Stimulated activated effector memory CD8-positive, alpha-beta T cell treated with anti-CD3 and anti-CD28 coated beads, Interleukin-12 subunit alpha, Interleukin-12 subunit beta, amount 100 ng/mL, for 72 hours (primary cell): ENCODE data around the gene CIAO2B.
"Not testable (repeated sequence)": the region's sequence is repeated elsewhere in the genome, so short reads cannot be mapped to it uniquely, and the experiment has no call there.

Source experiments
- ATAC-seq: fragments of 150-1000 bp; cut with Tn5 transposase; 2 replicates; pipeline ENCODE4 v1.10.0; 2021
- DNase-seq, 2 donors: peaks; one replicate each; pipeline ENCODE4 v3.0.0; 2021 to 2022; ENCODE audit warnings: low spot score in 2 of 2
- H3K27ac Mint-ChIP-seq: one replicate; pipeline ENCODE4 v1.8.0; 2022; ENCODE audit warnings: mild to moderate bottlenecking, mixed read lengths
- H3K36me3 Mint-ChIP-seq: one replicate; pipeline ENCODE4 v1.8.0; 2022; ENCODE audit warnings: mild to moderate bottlenecking, mixed read lengths
- H3K4me1 Mint-ChIP-seq: one replicate; pipeline ENCODE4 v1.8.0; 2022; ENCODE audit warnings: mixed read lengths
- H3K4me3 Mint-ChIP-seq: one replicate; pipeline ENCODE4 v1.8.0; 2022; ENCODE audit warnings: mild to moderate bottlenecking, mixed read lengths
- H3K9me3 Mint-ChIP-seq: one replicate; pipeline ENCODE4 v1.8.0; 2022; ENCODE audit warnings: mixed read lengths

CIAO2B gene

GRCh38 chr16:66934138-66934838 lies at the start of gene CIAO2B:
Gene CIAO2B, minus strand, starts transcription at chr16:66934402. Its CDS starts 38 bp downstream, at chr16:66934364.
- Mint-ChIP-seq H3K36me3 (peaks cover 68% of the 10 kb centered on the region), H3K4me1 (peaks cover 61% of the 10 kb centered on the region), H3K27ac (peak within 1 kb of the TSS; percentile 99), H3K9me3 (no peaks in the 10 kb centered on the region), H3K4me3 (peak within 1 kb of the TSS; percentile 99)
- ATAC-seq (peak; percentile 89), DNase-seq (peak; percentile 86 to 95)

GRCh38 chr16:66983033-66983432 lies 48.8 kb upstream of the CIAO2B start:
- Mint-ChIP-seq H3K27ac (peak overlapping the region; percentile 99), H3K4me1 (peaks cover 67% of the 10 kb centered on the region), H3K36me3 (peaks cover 27% of the 10 kb centered on the region), H3K4me3 (no peak overlapping the region), H3K9me3 (no peaks in the 10 kb centered on the region)
- ATAC-seq: no peak
- no peak for DNase-seq

GRCh38 chr16:66979011-66979717 lies 45.0 kb upstream of the CIAO2B start:
- DNase-seq: no peak
- peak overlapping the region; percentile 74 for H3K27ac Mint-ChIP-seq
- ATAC-seq: no peak
- peaks cover 29% of the 10 kb centered on the region for H3K36me3 Mint-ChIP-seq
- no peak overlapping the region for H3K4me3 Mint-ChIP-seq
- peaks cover 67% of the 10 kb centered on the region for H3K4me1 Mint-ChIP-seq
- no peaks in the 10 kb centered on the region for H3K9me3 Mint-ChIP-seq

- DNase-seq (peak; percentile 91 to 96), ATAC-seq (peak; percentile 97)
- Mint-ChIP-seq H3K4me3 (peak overlapping the region; percentile 70), H3K27ac (peak overlapping the region; percentile 15), H3K9me3 (no peaks in the 10 kb centered on the region), H3K4me1 (peaks cover 60% of the 10 kb centered on the region), H3K36me3 (peaks cover 25% of the 10 kb centered on the region)
These were observed 43.3 kb upstream of the CIAO2B start for GRCh38 chr16:66977341-66978113.

- Mint-ChIP-seq H3K4me1 (peaks cover 53% of the 10 kb centered on the region), H3K36me3 (peaks cover 25% of the 10 kb centered on the region), H3K4me3 (peak overlapping the region; percentile 70), H3K9me3 (no peaks in the 10 kb centered on the region), H3K27ac (no peak overlapping the region)
- no peak for ATAC-seq
- no peak for DNase-seq
These were observed 42.5 kb upstream of the CIAO2B start for GRCh38 chr16:66976746-66977145.

GRCh38 chr16:66975302-66975893 lies 41.2 kb upstream of the CIAO2B start:
- Mint-ChIP-seq H3K4me1 (peaks cover 44% of the 10 kb centered on the region), H3K9me3 (no peaks in the 10 kb centered on the region), H3K36me3 (peaks cover 15% of the 10 kb centered on the region), H3K27ac (peak overlapping the region; percentile 30), H3K4me3 (peak overlapping the region; percentile 70)
- ATAC-seq (no peak), DNase-seq (no peak)

GRCh38 chr16:66974932-66975246 lies 40.7 kb upstream of the CIAO2B start:
- Mint-ChIP-seq H3K27ac (peak overlapping the region; percentile 30), H3K36me3 (peaks cover 14% of the 10 kb centered on the region), H3K4me3 (peak overlapping the region; percentile 70), H3K4me1 (peaks cover 43% of the 10 kb centered on the region)
- ATAC-seq, H3K9me3 Mint-ChIP-seq: not testable (repeated sequence)
- DNase-seq: peak; percentile 39 to 83

- not testable (repeated sequence) for DNase-seq, ATAC-seq, H3K9me3 Mint-ChIP-seq
- Mint-ChIP-seq H3K4me1 (peaks cover 42% of the 10 kb centered on the region), H3K27ac (peak overlapping the region; percentile 30), H3K36me3 (peaks cover 14% of the 10 kb centered on the region), H3K4me3 (peak overlapping the region; percentile 70)
These were observed 40.1 kb upstream of the CIAO2B start for GRCh38 chr16:66974156-66974931.

GRCh38 chr16:66973716-66974115 lies 39.5 kb upstream of the CIAO2B start:
- no peak for DNase-seq
- no peak overlapping the region for H3K27ac Mint-ChIP-seq

GRCh38 chr16:66972983-66973382 lies 38.8 kb upstream of the CIAO2B start:
- no peak for ATAC-seq
- Mint-ChIP-seq H3K27ac (no peak overlapping the region), H3K9me3 (no peaks in the 10 kb centered on the region), H3K4me1 (peaks cover 28% of the 10 kb centered on the region), H3K4me3 (no peak overlapping the region), H3K36me3 (peaks cover 12% of the 10 kb centered on the region)
- no peak for DNase-seq

More at GRCh38 chr16:66973716-66974115, 39.5 kb upstream of the CIAO2B start:
- H3K36me3 Mint-ChIP-seq: peaks cover 14% of the 10 kb centered on the region
- ATAC-seq: no peak
- H3K4me1 Mint-ChIP-seq: peaks cover 35% of the 10 kb centered on the region
- no peaks in the 10 kb centered on the region for H3K9me3 Mint-ChIP-seq
- H3K4me3 Mint-ChIP-seq: no peak overlapping the region

GRCh38 chr16:66970775-66971720 lies 36.8 kb upstream of the CIAO2B start:
- peaks cover 14% of the 10 kb centered on the region for H3K4me1 Mint-ChIP-seq
- ATAC-seq (peak; percentile 53), DNase-seq (no peak)
- no peak overlapping the region for H3K4me3 Mint-ChIP-seq
- no peak overlapping the region for H3K27ac Mint-ChIP-seq
- H3K9me3 Mint-ChIP-seq: no peaks in the 10 kb centered on the region
- H3K36me3 Mint-ChIP-seq: peaks cover 5% of the 10 kb centered on the region

- DNase-seq (no peak), ATAC-seq (no peak)
- Mint-ChIP-seq H3K4me3 (no peak overlapping the region), H3K36me3 (no peaks in the 10 kb centered on the region), H3K4me1 (no peaks in the 10 kb centered on the region), H3K9me3 (no peaks in the 10 kb centered on the region), H3K27ac (no peak overlapping the region)
These were observed 34.6 kb upstream of the CIAO2B start for GRCh38 chr16:66968847-66969246.

GRCh38 chr16:66964049-66964448 lies 29.8 kb upstream of the CIAO2B start:
- H3K4me3 Mint-ChIP-seq: no peak overlapping the region
- H3K9me3 Mint-ChIP-seq: no peaks in the 10 kb centered on the region
- no peak overlapping the region for H3K27ac Mint-ChIP-seq
- DNase-seq (no peak), ATAC-seq (no peak)
- H3K36me3 Mint-ChIP-seq: no peaks in the 10 kb centered on the region
- H3K4me1 Mint-ChIP-seq: peaks cover 6% of the 10 kb centered on the region

GRCh38 chr16:66961914-66962313 lies 27.7 kb upstream of the CIAO2B start:
- peaks cover 13% of the 10 kb centered on the region for H3K4me1 Mint-ChIP-seq
- H3K4me3 Mint-ChIP-seq: no peak overlapping the region
- H3K36me3 Mint-ChIP-seq: no peaks in the 10 kb centered on the region
- H3K27ac Mint-ChIP-seq: peak overlapping the region; percentile 63
- H3K9me3 Mint-ChIP-seq: no peaks in the 10 kb centered on the region
- ATAC-seq (no peak), DNase-seq (no peak)
